Neural progenitor cell (in vitro differentiated cells): Measurements from ENCODE around the gene NFKBIE. TPM values are rescaled to one million over a fixed set of nuclear protein-coding genes. Genes with fewer than 3 reads are reported as not detected.

Experiments used
- DNase-seq: peaks from one replicate; pipeline ENCODE4 v3.0.0-alpha.2; 2016; ENCODE audit warnings: low spot score
- H2AFZ ChIP-seq: fragments of 200-600 bp; sonication (generic); replicated peaks from 2 replicates; pipeline ENCODE4 v1.6.1; 2016; ENCODE audit warnings: antibody characterized with exemption
- H3F3A ChIP-seq: fragments of 200-600 bp; sonication (generic); 2 replicates; pipeline ENCODE4 v1.6.1; 2016; ENCODE audit warnings: antibody characterized with exemption, low read depth
- H3K27ac ChIP-seq: fragments of 200-600 bp; sonication (generic); 2 replicates; pipeline ENCODE4 v1.5.1; 2016; ENCODE audit warnings: mild to moderate bottlenecking
- H3K27me3 ChIP-seq: fragments of 200-600 bp; sonication (generic); 2 replicates; pipeline ENCODE4 v1.6.1; 2016; ENCODE audit warnings: mild to moderate bottlenecking, moderate library complexity
- H3K36me3 ChIP-seq: fragments of 200-600 bp; sonication (generic); 2 replicates; pipeline ENCODE4 v1.5.1; 2016
- H3K4me1 ChIP-seq: fragments of 200-600 bp; sonication (generic); 2 replicates; pipeline ENCODE4 v1.6.1; 2016; ENCODE audit warnings: mixed run types
- H3K4me2 ChIP-seq: fragments of 200-600 bp; sonication (generic); 2 replicates; pipeline ENCODE4 v1.6.1; 2016
- H3K4me3 ChIP-seq: fragments of 200-600 bp; sonication (generic); 2 replicates; pipeline ENCODE4 v1.5.1; 2016
- H3K79me2 ChIP-seq: fragments of 200-600 bp; sonication (generic); 2 replicates; pipeline ENCODE4 v1.6.1; 2016; ENCODE audit warnings: low read depth
- H3K9ac ChIP-seq: fragments of 200-600 bp; sonication (generic); 2 replicates; pipeline ENCODE4 v1.6.1; 2016
- H3K9me3 ChIP-seq: fragments of 200-600 bp; sonication (generic); 2 replicates; pipeline ENCODE4 v1.5.1; 2016; ENCODE audit warnings: low read depth
- H4K20me1 ChIP-seq: fragments of 200-600 bp; sonication (generic); 2 replicates; pipeline ENCODE4 v1.6.1; 2016; ENCODE audit warnings: low read depth
- H3K27ac Mint-ChIP-seq: 3 replicates; pipeline ENCODE4 v1.8.0; 2021; ENCODE audit warnings: mixed read lengths
- H3K27me3 Mint-ChIP-seq: 2 replicates; pipeline ENCODE4 v1.8.0; 2022; ENCODE audit warnings: low read depth, mild to moderate bottlenecking, inconsistent platforms, moderate library complexity, mixed read lengths; ENCODE audit not compliant: insufficient read depth
- H3K36me3 Mint-ChIP-seq: 3 replicates; pipeline ENCODE4 v1.8.0; 2021; ENCODE audit warnings: mixed read lengths
- H3K4me1 Mint-ChIP-seq: 3 replicates; pipeline ENCODE4 v1.8.0; 2021; ENCODE audit warnings: mixed read lengths
- H3K4me3 Mint-ChIP-seq: 3 replicates; pipeline ENCODE4 v1.8.0; 2021; ENCODE audit warnings: mild to moderate bottlenecking, moderate library complexity, mixed read lengths
- H3K9me3 Mint-ChIP-seq: 3 replicates; pipeline ENCODE4 v1.8.0; 2020; ENCODE audit warnings: mixed read lengths
- CTCF ChIP-seq: fragments of 200-600 bp; sonication (generic); IDR thresholded peaks from 2 replicates; pipeline ENCODE4 v1.5.1; 2017; ENCODE audit warnings: antibody characterized with exemption, mild to moderate bottlenecking
- EZH2 ChIP-seq: fragments of 200-600 bp; sonication (generic); IDR thresholded peaks from 2 replicates; pipeline ENCODE4 v1.6.1; 2017; ENCODE audit warnings: antibody characterized with exemption, mild to moderate bottlenecking, moderate library complexity
- EZH2phosphoT487 ChIP-seq: fragments of 200-600 bp; sonication (generic); IDR thresholded peaks from 2 replicates; pipeline ENCODE4 v1.6.1; 2017; ENCODE audit warnings: antibody characterized with exemption
- total RNA-seq: library from RNA; depleted of rRNA; stranded (reverse); fragments of >200 nt; gene quantifications from 2 replicates; pipeline ENCODE4 v1.2.3, GENCODE V29; 2015; ENCODE audit warnings: low replicate concordance

The NFKBIE gene
- total RNA-seq, 1 donor from 2014 or later, result 5.1 TPM

- Histone ChIP-seq H3F3A (peaks cover 84% of the 10 kb centered on the region), H3K9me3 (no peaks in the 10 kb centered on the region), H3K79me2 (peaks cover 86% of the 10 kb centered on the region), H3K4me2 (no peak overlapping the region), H3K9ac (no peak overlapping the region), H3K36me3 (peaks cover 35% of the 10 kb centered on the region), H3K4me3 (no peak overlapping the region), H3K4me1 (peaks cover 21% of the 10 kb centered on the region), H3K27ac (peak overlapping the region; percentile 28), H3K27me3 (no peaks in the 10 kb centered on the region), H2AFZ (no peak overlapping the region), H4K20me1 (peaks cover 88% of the 10 kb centered on the region)
- peaks cover 39% of the 10 kb centered on the region for H3K4me1 Mint-ChIP-seq
- no peak overlapping the region for H3K4me3 Mint-ChIP-seq
- H3K36me3 Mint-ChIP-seq, result peaks cover 55% of the 10 kb centered on the region
- no peak for DNase-seq
- H3K9me3 Mint-ChIP-seq, result no peaks in the 10 kb centered on the region
- TF ChIP-seq EZH2 (no peak), CTCF (no peak), EZH2phosphoT487 (no peak)
- H3K27ac Mint-ChIP-seq, result no peak overlapping the region
- peaks cover 29% of the 10 kb centered on the region for H3K27me3 Mint-ChIP-seq
These were observed 14.6 kb downstream of the NFKBIE start for GRCh38 chr6:44250718-44251123.

GRCh38 chr6:44250067-44250717 lies 15.2 kb downstream of the NFKBIE start:
- no peaks in the 10 kb centered on the region for H3K27me3 ChIP-seq
- H3K27ac Mint-ChIP-seq, result no peak overlapping the region
- H3K36me3 ChIP-seq, result peaks cover 35% of the 10 kb centered on the region
- H3K36me3 Mint-ChIP-seq, result peaks cover 54% of the 10 kb centered on the region
- peaks cover 26% of the 10 kb centered on the region for H3K4me1 ChIP-seq
- no peak overlapping the region for H3K4me3 Mint-ChIP-seq
- peaks cover 82% of the 10 kb centered on the region for H4K20me1 ChIP-seq
- H3K27ac ChIP-seq, result no peak overlapping the region
- peaks cover 84% of the 10 kb centered on the region for H3F3A ChIP-seq
- H3K4me3 ChIP-seq, result no peak overlapping the region
- no peak overlapping the region for H3K4me2 ChIP-seq
- no peak for TF ChIP-seq EZH2phosphoT487
- no peak for TF ChIP-seq EZH2
- no peak for TF ChIP-seq CTCF
- no peak overlapping the region for H2AFZ ChIP-seq
- H3K9me3 Mint-ChIP-seq, result no peaks in the 10 kb centered on the region
- H3K79me2 ChIP-seq, result peaks cover 81% of the 10 kb centered on the region
- H3K27me3 Mint-ChIP-seq, result peaks cover 29% of the 10 kb centered on the region
- H3K9ac ChIP-seq, result no peak overlapping the region
- H3K4me1 Mint-ChIP-seq, result peaks cover 39% of the 10 kb centered on the region
- no peaks in the 10 kb centered on the region for H3K9me3 ChIP-seq
- no peak for DNase-seq

GRCh38 chr6:44249082-44249748 lies 16.1 kb downstream of the NFKBIE start:
- Histone ChIP-seq H3F3A (peaks cover 80% of the 10 kb centered on the region), H4K20me1 (peaks cover 73% of the 10 kb centered on the region), H3K36me3 (peaks cover 35% of the 10 kb centered on the region), H3K79me2 (peaks cover 75% of the 10 kb centered on the region), H3K4me2 (peak overlapping the region; percentile 81), H3K4me1 (peaks cover 31% of the 10 kb centered on the region), H3K9me3 (no peaks in the 10 kb centered on the region), H3K4me3 (peak overlapping the region; percentile 95), H3K27ac (peak overlapping the region; percentile 35), H3K27me3 (no peaks in the 10 kb centered on the region), H3K9ac (no peak overlapping the region), H2AFZ (no peak overlapping the region)
- H3K36me3 Mint-ChIP-seq, result peaks cover 49% of the 10 kb centered on the region
- peak overlapping the region; percentile 99 for H3K4me3 Mint-ChIP-seq
- peaks cover 25% of the 10 kb centered on the region for H3K27me3 Mint-ChIP-seq
- TF ChIP-seq EZH2 (no peak), EZH2phosphoT487 (no peak), CTCF (no peak)
- no peak for DNase-seq
- H3K4me1 Mint-ChIP-seq, result peaks cover 36% of the 10 kb centered on the region
- peak overlapping the region; percentile 11 for H3K27ac Mint-ChIP-seq
- no peaks in the 10 kb centered on the region for H3K9me3 Mint-ChIP-seq
